Neuron (in vitro differentiated cells): ENCODE data around the gene ZFP36L1.
A peak's percentile ranks its signal among the peaks of the same experiment; 100 is the strongest.

Experiments used
- H2AFZ ChIP-seq: one replicate; pipeline ENCODE4 v1.6.1; 2013; ENCODE audit warnings: low read depth, mild to moderate bottlenecking, inconsistent platforms, low read length, moderate library complexity
- H3K27me3 ChIP-seq: one replicate; pipeline ENCODE4 v1.6.1; 2013; ENCODE audit warnings: low read length; ENCODE audit not compliant: insufficient read depth
- H3K36me3 ChIP-seq: one replicate; pipeline ENCODE4 v1.6.1; 2013; ENCODE audit warnings: low read length; ENCODE audit not compliant: insufficient read depth
- H3K4me1 ChIP-seq: one replicate; pipeline ENCODE4 v1.6.1; 2013; ENCODE audit warnings: low read length; ENCODE audit not compliant: insufficient read depth
- H3K4me3 ChIP-seq: 2 replicates; pipeline ENCODE4 v1.5.1; 2013; ENCODE audit warnings: mild to moderate bottlenecking, low read length, moderate library complexity
- H3K9me3 ChIP-seq: one replicate; pipeline ENCODE4 v1.6.1; 2013; ENCODE audit warnings: low read length

Gene ZFP36L1

DNA sequence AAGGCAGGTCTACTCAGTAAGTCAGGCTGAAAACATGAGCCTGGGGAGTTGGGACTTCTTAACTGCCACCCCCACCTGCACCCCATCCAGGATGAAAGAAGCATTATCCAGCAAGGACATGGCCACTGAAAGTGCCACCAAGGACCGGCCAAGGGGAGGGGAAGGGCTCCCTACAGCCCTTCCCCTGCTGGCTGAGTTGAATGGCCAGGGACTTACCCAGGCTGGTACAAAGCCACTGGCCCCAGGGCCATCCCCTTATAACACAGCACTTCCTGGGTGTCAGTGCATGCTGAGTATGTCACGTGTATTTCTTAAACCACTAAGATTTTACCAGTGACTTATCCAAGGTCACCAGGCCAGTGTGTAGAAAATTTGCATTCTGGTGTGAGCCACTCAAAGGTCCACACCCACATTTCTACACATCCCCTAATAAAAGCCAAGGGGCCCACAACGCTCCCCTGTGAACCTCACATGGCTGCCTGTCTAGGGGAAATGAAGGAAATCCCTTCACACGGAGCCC lies 29.3 kb upstream of the ZFP36L1 start:
- no peaks in the 10 kb centered on the region for H3K4me1 ChIP-seq
- no peaks in the 10 kb centered on the region for H3K36me3 ChIP-seq
- H3K4me3 ChIP-seq, result no peak overlapping the region
- no peaks in the 10 kb centered on the region for H3K27me3 ChIP-seq
- no peak overlapping the region for H2AFZ ChIP-seq
- no peaks in the 10 kb centered on the region for H3K9me3 ChIP-seq

DNA sequence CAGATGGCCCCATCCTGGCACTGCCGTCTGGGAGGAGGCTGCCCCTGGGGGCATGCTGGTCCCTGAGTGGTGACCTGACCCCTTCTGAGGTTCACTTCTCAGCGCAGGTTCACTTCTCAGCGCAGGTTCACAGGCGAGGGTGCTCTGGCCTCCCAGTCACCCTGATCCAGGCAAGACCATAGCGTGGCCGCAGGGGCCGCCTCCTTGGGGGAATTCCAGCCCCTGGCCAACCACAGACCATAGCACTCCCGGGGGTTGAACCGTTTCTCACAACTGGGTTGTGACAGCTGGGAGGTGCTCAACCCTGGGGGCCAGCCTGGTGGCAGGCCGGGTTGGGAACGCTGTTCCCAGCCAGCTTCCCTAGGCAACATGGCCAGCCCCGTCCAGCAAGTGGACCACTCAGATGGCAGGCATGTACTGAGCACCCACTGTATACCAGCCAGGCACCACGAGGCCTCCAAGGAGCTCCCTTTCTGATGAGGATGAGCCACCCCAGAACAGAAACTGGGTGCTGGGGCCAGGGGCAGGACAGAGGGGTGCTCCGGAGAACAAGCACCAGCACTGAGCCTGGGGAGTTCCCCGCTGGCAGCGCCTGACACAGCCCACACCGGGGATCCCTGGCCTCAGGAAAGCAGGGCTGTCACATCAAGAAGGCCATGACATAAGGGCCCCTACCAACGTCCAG lies 28.3 kb upstream of the ZFP36L1 start:
- Histone ChIP-seq H3K9me3 (no peaks in the 10 kb centered on the region), H3K27me3 (no peaks in the 10 kb centered on the region), H3K4me3 (no peak overlapping the region), H3K4me1 (no peaks in the 10 kb centered on the region), H3K36me3 (no peaks in the 10 kb centered on the region), H2AFZ (no peak overlapping the region)

DNA sequence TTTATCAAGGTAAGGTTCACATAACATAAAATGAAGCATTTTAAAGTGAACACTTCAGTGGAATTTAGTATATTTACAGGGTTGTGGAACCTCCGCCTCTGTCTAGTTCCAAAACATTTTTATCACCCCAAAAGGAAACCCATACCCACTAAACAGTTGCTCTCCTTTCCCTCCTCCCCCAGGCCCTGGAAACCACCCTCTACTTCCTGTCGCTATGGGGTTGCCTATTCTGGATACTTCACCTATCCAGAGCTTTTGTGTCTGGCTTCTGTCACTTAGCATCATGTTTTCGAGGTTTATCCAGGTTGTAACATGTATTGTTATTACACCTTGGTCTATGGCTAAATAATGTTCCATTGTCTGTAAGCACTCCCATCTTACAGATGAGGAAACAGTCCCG lies 27.7 kb upstream of the ZFP36L1 start:
- Histone ChIP-seq H3K36me3 (no peaks in the 10 kb centered on the region), H2AFZ (no peak overlapping the region), H3K9me3 (no peaks in the 10 kb centered on the region), H3K4me3 (no peak overlapping the region), H3K4me1 (peaks cover 2% of the 10 kb centered on the region), H3K27me3 (no peaks in the 10 kb centered on the region)

DNA sequence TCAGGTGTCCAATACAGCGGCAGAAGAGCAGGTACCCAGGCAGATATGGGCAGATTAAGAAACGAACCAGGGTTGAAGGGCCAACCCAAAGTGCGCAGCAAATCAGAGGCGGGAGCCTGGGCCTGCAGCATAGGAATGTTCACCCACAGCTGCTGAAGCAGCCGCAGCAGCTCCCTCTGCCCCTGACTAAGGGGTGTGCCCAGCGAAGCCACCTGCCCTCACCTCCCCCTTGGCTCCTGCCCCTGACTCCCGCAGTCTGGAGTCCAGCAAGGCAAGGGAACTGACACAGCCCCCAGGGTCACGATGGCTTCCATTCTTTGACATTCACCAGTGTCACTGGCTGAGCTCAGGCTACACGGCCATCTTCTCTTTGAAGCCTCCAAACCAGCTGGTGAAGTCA lies 27.3 kb upstream of the ZFP36L1 start:
- Histone ChIP-seq H3K27me3 (no peaks in the 10 kb centered on the region), H3K4me1 (peaks cover 6% of the 10 kb centered on the region), H3K4me3 (no peak overlapping the region), H3K36me3 (no peaks in the 10 kb centered on the region), H3K9me3 (no peaks in the 10 kb centered on the region), H2AFZ (no peak overlapping the region)

DNA sequence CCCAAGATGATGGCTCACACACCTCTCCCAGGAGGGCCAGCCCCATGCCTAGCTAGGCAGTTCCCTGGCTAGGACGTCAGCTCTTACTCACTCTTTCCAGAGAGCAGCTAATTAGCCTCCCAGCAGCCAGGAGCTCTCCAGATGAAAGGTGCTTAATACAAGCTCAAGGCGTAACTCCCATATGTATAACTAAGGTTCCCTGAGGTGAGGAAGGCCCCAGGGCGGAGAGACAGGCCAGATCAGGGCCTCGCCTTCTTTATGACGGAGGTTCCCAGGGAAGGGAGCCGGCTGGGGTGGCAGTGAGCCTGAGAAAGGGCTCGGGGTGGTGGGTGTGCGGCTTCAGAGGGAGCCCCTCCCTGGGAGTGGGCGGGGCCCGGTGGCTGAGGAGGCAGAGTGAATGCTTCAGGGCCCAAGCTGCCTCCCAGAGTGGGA lies 26.4 kb upstream of the ZFP36L1 start:
- Histone ChIP-seq H3K9me3 (no peaks in the 10 kb centered on the region), H3K27me3 (no peaks in the 10 kb centered on the region), H3K4me1 (peaks cover 14% of the 10 kb centered on the region), H3K4me3 (no peak overlapping the region), H2AFZ (no peak overlapping the region), H3K36me3 (no peaks in the 10 kb centered on the region)

DNA sequence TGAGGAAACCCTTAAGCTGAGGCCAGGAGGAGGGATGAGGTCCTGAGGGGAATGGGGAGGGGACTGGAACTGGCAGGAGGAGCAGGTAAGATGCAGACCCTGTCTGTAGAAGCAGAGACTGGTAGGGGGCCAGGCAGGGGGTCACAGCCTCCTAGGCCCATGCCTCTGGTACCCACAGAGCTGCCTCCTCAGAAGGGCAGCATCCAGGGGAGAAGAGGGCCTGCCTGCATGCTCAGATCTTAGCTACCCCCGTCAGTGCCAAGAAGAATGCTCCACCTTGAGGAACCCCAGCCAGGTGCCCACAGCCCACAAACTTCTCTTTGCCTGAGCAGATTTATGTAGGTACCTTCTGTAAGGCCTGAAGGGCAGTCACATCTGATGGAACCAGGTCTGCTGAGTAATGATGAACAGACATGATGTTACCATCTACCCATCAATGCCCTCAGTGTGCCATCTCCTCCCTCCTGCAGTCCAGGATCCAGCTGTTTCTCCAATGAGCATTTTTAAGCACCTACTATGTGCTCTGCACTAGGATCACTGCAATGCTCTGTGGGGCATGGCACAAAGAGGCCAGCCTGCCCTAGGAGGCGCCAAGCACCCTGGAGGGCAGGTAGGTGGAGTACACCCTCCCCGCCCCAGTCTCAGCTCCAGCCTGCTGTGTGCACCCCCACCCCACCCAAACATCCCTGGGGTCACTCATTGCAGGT lies 24.8 kb upstream of the ZFP36L1 start:
- Histone ChIP-seq H3K4me3 (no peak overlapping the region), H3K4me1 (peaks cover 21% of the 10 kb centered on the region), H3K27me3 (no peaks in the 10 kb centered on the region), H2AFZ (no peak overlapping the region), H3K9me3 (no peaks in the 10 kb centered on the region), H3K36me3 (no peaks in the 10 kb centered on the region)

DNA sequence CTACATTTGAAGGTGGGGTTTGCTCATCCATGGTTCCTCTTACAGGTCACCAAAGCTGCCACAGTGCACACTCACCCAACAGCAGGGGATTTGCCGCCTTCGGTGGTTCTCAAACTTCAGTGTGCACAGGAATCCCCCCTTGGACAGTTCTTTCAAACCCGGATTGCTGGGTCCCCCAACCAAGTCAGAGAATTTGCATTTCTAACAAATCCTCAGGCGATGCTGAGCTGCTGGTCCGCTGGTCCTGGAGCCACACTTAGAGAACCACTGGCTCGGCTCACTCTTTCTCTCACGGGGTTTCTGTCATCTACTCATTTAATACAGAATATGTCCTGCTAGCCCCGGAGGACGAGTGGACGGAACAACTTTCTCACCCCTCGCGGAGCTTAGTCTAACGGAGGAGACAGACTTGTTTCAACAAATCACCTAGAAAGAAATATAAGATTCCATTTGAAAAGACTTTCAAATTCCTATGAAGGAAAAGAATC lies 24.1 kb upstream of the ZFP36L1 start:
- Histone ChIP-seq H3K9me3 (no peaks in the 10 kb centered on the region), H3K4me1 (peaks cover 21% of the 10 kb centered on the region), H3K36me3 (no peaks in the 10 kb centered on the region), H3K27me3 (no peaks in the 10 kb centered on the region), H2AFZ (no peak overlapping the region), H3K4me3 (no peak overlapping the region)

DNA sequence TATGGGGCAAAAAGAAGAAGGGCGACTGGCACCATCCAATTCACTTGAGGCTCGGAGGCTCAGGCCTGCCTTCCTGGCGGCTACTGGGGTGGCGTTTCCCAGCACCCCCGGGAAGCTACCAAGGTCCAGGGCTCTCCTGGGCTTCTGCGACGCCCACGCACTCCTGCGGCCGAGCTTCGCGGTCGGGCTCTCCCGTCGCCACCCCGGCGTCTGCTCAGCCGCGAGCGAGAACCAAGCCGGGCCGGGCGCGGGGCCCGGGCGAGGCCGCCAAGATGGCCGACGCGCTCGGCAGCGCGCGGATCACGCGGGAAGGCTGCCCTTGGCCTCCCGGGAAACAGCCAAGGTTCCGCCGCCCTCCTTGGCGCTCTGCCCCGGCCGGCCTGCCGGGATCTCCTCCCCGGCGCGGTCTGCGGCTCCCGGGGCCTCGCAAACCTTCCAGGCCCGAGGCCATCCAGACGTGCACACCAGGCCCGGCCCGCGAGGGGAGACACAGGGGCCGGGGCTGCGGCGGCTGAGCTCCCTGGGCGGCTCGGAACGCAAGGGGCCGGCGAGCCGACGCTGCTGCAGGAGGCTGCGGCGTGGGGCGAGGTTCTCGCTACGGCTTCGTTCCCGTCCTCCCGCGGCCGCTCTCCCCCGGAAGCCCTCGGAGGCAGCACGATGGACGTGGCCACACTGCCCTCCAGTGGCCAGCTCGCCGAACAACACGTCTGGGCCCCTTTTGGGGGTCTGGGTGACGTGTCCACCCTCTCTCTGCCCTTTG lies 23.5 kb upstream of the ZFP36L1 start:
- Histone ChIP-seq H3K27me3 (no peaks in the 10 kb centered on the region), H3K4me1 (peaks cover 21% of the 10 kb centered on the region), H3K4me3 (no peak overlapping the region), H3K9me3 (no peaks in the 10 kb centered on the region), H2AFZ (peak overlapping the region; percentile 16), H3K36me3 (no peaks in the 10 kb centered on the region)

DNA sequence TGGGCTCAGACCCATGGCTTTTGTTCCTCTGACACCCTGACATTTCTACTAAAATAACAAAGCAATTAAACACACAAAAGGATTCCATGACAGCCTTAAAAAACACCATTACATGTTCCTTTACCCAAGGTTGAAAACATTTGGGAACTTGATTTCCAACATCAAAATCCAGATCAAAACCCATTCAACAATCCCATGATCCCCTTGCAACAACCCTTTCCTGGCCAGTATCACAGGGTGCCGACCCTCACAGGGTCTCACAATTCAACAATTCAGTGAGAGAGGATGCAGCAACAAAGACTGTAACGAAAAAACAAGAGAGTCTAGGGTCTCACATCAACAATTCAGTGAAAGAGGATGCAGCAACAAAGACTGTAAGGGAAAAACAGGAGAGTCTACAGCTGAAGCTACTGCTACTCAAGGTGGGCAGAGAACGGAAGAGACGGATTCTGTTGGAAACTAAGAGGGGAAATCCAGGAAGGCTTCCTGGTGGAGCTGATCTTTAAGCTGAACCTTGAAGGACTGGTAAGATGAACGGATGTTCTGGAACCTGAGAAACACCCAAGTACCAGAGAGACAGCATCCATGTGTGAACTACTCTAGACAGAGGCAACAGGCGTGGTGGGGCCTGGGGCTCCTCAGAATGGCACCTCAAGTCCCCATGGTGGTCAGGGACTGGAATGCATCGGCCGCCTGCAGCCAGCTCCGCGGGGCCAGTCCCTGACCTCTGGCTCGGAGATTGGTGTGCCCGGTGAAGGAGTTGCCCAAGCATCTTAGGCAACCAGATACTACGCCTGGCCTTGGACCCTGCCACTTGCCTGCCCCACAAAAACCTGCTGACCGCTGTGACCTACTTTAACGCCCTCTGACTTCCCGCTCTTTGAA lies 22.7 kb upstream of the ZFP36L1 start:
- Histone ChIP-seq H3K4me1 (peaks cover 21% of the 10 kb centered on the region), H3K9me3 (no peaks in the 10 kb centered on the region), H3K36me3 (no peaks in the 10 kb centered on the region), H3K27me3 (no peaks in the 10 kb centered on the region), H2AFZ (peak overlapping the region; percentile 16), H3K4me3 (no peak overlapping the region)

DNA sequence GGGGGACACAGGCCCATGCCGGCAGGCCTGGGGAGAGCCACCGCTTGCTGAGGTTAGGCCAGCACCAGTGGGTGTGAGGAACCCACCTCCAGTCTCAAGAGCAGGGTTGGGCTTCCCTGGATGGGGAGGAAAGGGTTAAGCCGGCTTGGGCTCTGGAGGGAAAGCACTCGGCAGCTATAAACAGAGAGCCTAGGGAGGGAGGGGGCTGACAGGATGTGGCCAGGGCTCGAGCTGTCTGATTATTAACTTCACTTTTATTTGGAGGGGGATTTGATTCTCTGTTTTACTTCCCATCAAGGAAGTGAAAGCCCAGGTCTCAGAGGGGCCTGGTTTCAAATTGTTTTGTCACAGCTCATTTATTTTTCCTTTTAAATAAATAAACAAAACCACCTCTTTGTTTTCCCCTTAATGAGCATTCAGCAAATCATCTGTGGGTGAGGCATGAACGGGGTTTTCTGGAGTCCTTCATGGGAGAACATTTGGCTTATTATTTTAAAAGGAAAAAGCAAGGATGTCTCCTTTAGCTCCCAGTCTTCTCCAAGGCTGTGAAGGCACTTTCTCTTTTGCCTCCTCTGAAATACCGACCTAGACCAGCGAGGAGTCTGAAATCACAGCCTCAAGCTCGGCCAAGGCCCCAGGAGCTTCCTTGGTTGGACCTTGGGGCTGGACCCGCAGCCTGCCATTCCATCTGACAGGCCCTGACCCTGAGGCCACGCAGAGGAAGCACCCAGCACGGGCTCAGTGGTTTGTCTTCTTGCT lies 21.9 kb upstream of the ZFP36L1 start:
- H3K27me3 ChIP-seq, result no peaks in the 10 kb centered on the region
- no peak overlapping the region for H2AFZ ChIP-seq
- peaks cover 21% of the 10 kb centered on the region for H3K4me1 ChIP-seq
- peak overlapping the region; percentile 7 for H3K4me3 ChIP-seq
- H3K36me3 ChIP-seq, result no peaks in the 10 kb centered on the region
- no peaks in the 10 kb centered on the region for H3K9me3 ChIP-seq

DNA sequence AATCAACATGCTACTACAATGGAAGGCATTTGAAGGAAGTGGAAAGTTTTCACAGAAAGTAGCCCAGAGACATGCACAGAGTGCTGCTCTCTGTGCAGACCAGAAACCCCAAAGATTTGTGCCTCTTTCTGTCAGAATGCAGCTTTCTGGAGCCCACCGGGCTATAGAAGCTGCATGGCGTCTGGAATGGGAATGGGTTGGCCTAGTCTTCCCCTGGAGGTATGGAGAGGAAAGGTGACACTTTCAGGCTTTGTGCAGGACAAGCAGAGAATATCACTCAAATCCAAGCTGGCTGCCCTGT lies 21.3 kb upstream of the ZFP36L1 start:
- Histone ChIP-seq H2AFZ (no peak overlapping the region), H3K9me3 (no peaks in the 10 kb centered on the region), H3K4me3 (no peak overlapping the region), H3K36me3 (no peaks in the 10 kb centered on the region), H3K27me3 (no peaks in the 10 kb centered on the region), H3K4me1 (peaks cover 21% of the 10 kb centered on the region)

DNA sequence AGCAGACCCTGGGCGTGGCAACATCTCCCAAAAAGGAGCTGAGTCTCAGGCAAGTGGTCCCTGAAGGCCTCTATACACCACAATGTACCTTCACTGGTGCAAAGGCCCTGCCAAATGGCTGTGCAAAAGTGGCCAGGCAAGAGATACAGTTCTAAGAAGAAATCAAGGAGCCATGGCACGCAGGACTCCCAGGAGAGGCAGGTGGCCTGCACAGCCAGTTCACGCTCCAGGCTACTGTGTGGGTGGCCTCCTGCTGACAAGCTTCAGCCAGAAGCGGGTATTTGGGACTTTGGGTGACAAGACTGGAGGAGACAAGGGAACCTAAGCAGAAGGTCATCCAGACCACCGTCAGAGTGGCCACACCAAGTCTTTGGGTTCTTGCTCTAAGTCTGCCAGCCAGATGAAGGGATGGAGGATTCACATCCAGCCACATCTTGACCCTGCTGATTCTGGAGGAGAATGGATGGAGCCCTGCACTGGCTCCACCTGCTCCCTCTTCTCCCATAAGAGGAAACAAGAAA lies 20.5 kb upstream of the ZFP36L1 start:
- Histone ChIP-seq H3K4me1 (peaks cover 21% of the 10 kb centered on the region), H3K36me3 (no peaks in the 10 kb centered on the region), H2AFZ (no peak overlapping the region), H3K4me3 (no peak overlapping the region), H3K27me3 (no peaks in the 10 kb centered on the region), H3K9me3 (peaks cover 5% of the 10 kb centered on the region)
